Thyroid gland (tissue), 4 donors: ENCODE measurements around the gene CISTR.

Source experiments
- CTCF ChIP-seq, 6 experiments: fragments of 200-600 bp in 3 of 6; fragments of 450-650 bp in 3 of 6; sonication (generic) in 3 of 6; IDR thresholded peaks; one replicate each; pipeline ENCODE4 v1.5.1; 2016 to 2019; ENCODE audit warnings: antibody characterized with exemption in 6 of 6, mild to moderate bottlenecking in 2 of 6, inconsistent platforms in 1 of 6, moderate library complexity in 1 of 6
- POLR2A ChIP-seq, 2 donors: fragments of 450-650 bp; IDR thresholded peaks; one replicate each; pipeline ENCODE4 v1.6.1; 2017; ENCODE audit warnings: antibody characterized with exemption in 2 of 2, mild to moderate bottlenecking in 2 of 2, moderate library complexity in 1 of 2

- TF ChIP-seq CTCF (IDR thresholded peaks at IDR 0.05) = no peak
- TF ChIP-seq POLR2A (IDR thresholded peaks at IDR 0.05) = no peak
These were observed 33.4 kb upstream of the CISTR start for GRCh38 chr12:53785161-53785560.
